ENCODE data around the gene PPARD. TPM values are rescaled to one million over a fixed set of nuclear protein-coding genes. Genes with fewer than 3 reads are reported as not detected.

Gene PPARD
- total and polyA plus RNA-seq, 4 experiments from 2014 or later, result 2.6 to 38.7 (median 24.0) TPM

DNA sequence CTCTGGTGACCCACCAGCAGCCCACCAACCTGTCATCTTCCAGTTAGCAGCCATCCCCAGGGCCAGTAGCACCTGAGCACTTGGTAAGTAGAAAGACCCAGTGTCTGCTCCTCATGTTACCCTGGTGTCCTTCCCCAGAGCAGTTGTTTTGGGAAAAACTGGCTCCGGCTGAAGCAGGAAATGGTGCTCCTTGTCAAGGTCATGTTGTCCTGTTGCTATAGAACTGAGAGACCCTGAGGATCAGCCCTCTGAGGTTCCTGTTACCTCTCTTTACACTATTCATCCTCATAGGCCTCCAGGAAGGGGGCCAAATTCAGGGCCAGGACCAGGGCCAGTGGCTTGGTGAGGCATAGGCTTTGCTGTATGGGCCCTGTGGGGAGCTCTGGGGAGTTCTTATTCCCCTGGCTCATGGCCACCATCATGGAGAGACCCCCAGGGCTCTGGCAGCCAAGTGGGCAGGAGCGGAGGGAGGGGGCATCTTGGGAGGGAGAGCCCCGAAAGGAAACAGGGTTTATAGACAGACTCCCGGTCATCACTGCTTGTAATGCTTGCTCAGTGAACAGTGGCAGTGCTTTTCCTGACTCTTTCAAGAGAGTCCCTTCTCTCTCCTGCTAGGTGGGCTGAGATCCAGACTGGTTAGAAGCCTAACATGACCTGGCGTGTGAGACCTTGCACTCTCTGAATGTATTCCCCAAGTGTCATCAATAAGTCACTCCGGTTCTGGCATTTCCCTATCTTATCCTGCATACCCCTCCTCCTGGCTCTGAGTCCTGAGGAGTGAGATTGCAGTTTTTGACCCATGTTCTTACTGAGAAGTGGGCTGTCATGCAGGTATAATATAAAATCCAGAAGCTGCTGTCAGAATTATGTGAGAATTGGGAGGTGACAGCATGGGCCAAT, 50.7 kb downstream of the PPARD start:
- Histone ChIP-seq H3K4me3 (ENCODE audit: low read length in 2 of 2) (no peak overlapping the region), H3K4me1 (ENCODE audit: insufficient read depth, low read length) (peaks cover 42% of the 10 kb centered on the region), H3K36me3 (ENCODE audit: insufficient read depth, low read length) (no peaks in the 10 kb centered on the region), H3K27ac (ENCODE audit: low read depth, low read length) (peak overlapping the region; percentile 4), H3K27me3 (ENCODE audit: insufficient read depth, low read length) (no peaks in the 10 kb centered on the region), H3K9me3 (ENCODE audit: control insufficient read depth in 1 of 2, low read length in 2 of 2) (no peaks in the 10 kb centered on the region)
- DNase-seq, result no peak
- H3K36me3 Mint-ChIP-seq, result peaks cover 5 to 11% of the 10 kb centered on the region in 2 donors
- peaks cover 28 to 64% (median 47%) of the 10 kb centered on the region in 4 donors for H3K4me1 Mint-ChIP-seq
- H3K4me3 Mint-ChIP-seq, result peak overlapping the region in 7 of 8 donors; percentile 60 to 72 (median 68)
- peak overlapping the region; percentile 74 to 96 (median 92) for H3K27ac Mint-ChIP-seq
- intact Hi-C loops (cut with micrococcal nuclease), result no loop called here
- POLR2A ChIA-PET (ENCODE audit: partially characterized antibody), result interaction anchor here (0.9 to 2.1 kb wide), 13 partner anchors 15 to 95 kb away, joined by 3 to 9 read pairs (median 3); partner anchors contain the start of genes DEF6 and RPL10A
- H3K9me3 Mint-ChIP-seq, result peaks cover 0 to 2% (median 0%) of the 10 kb centered on the region in 8 donors
- CTCF ChIA-PET (ENCODE audit: partially characterized antibody), result interaction anchor here (1.0 to 1.7 kb wide), 10 partner anchors 11 to 100 kb away, joined by 3 to 15 read pairs (median 3); partner anchors contain the start of gene PPARD
- H3K27me3 Mint-ChIP-seq, result no peaks in the 10 kb centered on the region

DNA sequence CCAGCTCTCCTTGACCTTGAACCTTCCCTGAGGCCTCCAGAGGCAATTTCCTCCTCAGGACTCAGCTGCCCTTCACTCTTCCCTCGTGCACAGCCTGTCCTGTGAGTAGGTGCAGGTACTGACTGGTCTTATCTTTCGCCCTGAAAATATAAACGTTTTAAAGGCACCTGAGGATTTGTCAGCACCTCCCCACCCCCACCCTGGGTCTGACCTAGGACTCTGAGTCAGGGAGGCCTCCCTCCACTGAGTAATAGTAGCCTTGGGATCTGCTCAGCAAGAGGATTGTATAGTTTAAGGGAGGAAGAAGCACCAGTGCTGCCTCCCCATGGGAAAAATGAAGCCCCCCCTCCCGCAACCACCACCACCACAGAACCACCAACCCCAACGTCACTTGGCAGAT, 54.6 kb downstream of the PPARD start:
- CTCF ChIA-PET (ENCODE audit: partially characterized antibody), result no interaction called here
- Mint-ChIP-seq H3K27me3 (no peaks in the 10 kb centered on the region), H3K4me1 (peaks cover 27 to 62% (median 34%) of the 10 kb centered on the region in 4 donors), H3K36me3 (peaks cover 9 to 11% of the 10 kb centered on the region in 2 donors), H3K27ac (peak overlapping the region in 1 of 7 donors; percentile 12), H3K9me3 (peaks cover 0 to 2% (median 0%) of the 10 kb centered on the region in 8 donors), H3K4me3 (no peak overlapping the region)
- H3K27me3 ChIP-seq (ENCODE audit: insufficient read depth, low read length), result no peaks in the 10 kb centered on the region
- intact Hi-C loops (cut with micrococcal nuclease), result no loop called here
- H3K4me3 ChIP-seq (ENCODE audit: low read length in 2 of 2), result no peak overlapping the region
- no peaks in the 10 kb centered on the region for H3K36me3 ChIP-seq (ENCODE audit: insufficient read depth, low read length)
- no peak overlapping the region for H3K27ac ChIP-seq (ENCODE audit: low read depth, low read length)
- POLR2A ChIA-PET (ENCODE audit: partially characterized antibody), result no interaction called here
- no peak for DNase-seq
- peaks cover 29% of the 10 kb centered on the region for H3K4me1 ChIP-seq (ENCODE audit: insufficient read depth, low read length)
- no peaks in the 10 kb centered on the region for H3K9me3 ChIP-seq (ENCODE audit: control insufficient read depth in 1 of 2, low read length in 2 of 2)

DNA sequence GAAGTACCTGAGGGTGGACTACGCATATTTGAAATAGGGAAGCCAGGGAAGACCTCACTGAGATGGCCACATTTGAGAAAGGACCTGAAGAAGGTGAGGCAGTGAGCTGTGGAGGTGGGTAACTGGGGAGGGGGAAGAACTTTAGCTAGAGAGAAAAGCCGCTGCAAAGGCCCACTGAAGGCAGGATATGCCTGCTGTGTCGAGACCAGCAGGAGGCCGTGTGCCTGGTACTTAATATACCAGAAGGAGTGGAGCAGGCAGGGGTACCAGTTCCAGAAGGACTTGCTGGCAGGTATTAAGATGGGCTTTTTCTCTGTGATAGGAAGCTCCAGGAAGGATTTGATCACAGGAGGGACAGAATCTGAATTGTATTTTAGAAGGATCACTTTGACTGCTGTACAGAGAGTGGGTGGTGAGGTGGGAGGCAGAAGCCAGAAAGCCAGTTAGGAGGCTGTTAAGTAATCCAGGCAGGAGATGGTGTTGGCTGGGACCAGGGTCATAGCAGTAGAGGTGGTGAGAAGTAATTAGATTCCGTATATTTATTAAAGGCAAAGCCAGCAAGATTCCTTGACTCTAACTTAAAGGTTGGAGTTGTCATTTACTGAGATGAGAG, 55.6 kb downstream of the PPARD start:
- H3K9me3 ChIP-seq (ENCODE audit: control insufficient read depth in 1 of 2, low read length in 2 of 2), result no peaks in the 10 kb centered on the region
- H3K27ac Mint-ChIP-seq, result peak overlapping the region in 6 of 7 donors; percentile 4 to 87 (median 58)
- ChIA-PET POLR2A (ENCODE audit: partially characterized antibody) (no interaction called here), CTCF (ENCODE audit: partially characterized antibody) (interaction anchor here (1.0 kb wide), 1 partner anchor 22 kb away, joined by 5 read pairs; no protein-coding TSS in a partner anchor)
- intact Hi-C loops (cut with micrococcal nuclease), result no loop called here
- no peak overlapping the region for H3K27ac ChIP-seq (ENCODE audit: low read depth, low read length)
- peaks cover 20% of the 10 kb centered on the region for H3K4me1 ChIP-seq (ENCODE audit: insufficient read depth, low read length)
- no peaks in the 10 kb centered on the region for H3K27me3 ChIP-seq (ENCODE audit: insufficient read depth, low read length)
- peak overlapping the region in 1 of 8 donors; percentile 48 for H3K4me3 Mint-ChIP-seq
- no peak overlapping the region for H3K4me3 ChIP-seq (ENCODE audit: low read length in 2 of 2)
- peaks cover 9 to 11% of the 10 kb centered on the region in 2 donors for H3K36me3 Mint-ChIP-seq
- H3K36me3 ChIP-seq (ENCODE audit: insufficient read depth, low read length), result no peaks in the 10 kb centered on the region
- peaks cover 0 to 2% (median 0%) of the 10 kb centered on the region in 8 donors for H3K9me3 Mint-ChIP-seq
- DNase-seq, result no peak
- H3K4me1 Mint-ChIP-seq, result peaks cover 25 to 60% (median 32%) of the 10 kb centered on the region in 4 donors
- no peaks in the 10 kb centered on the region for H3K27me3 Mint-ChIP-seq

DNA sequence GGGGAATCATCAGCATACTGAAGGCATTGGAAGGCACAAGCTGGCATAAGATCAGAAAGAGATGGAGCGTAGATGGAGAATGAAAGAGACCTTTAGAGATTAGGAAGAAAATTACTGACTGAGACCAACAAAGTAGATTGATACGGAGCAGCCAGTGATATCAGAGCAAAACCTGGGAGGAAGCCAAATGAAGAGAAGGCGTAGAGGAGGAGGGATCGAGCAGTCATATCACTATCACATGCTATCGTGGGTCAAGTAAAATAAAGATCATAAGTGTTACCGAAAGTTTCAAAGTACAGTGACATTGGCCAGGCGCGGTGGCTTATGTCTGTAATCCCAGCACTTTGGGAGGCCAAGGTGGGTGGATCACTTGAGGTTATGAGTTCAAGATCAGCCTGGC, 56.2 kb downstream of the PPARD start:
- Histone ChIP-seq H3K27me3 (ENCODE audit: insufficient read depth, low read length) (no peaks in the 10 kb centered on the region), H3K27ac (ENCODE audit: low read depth, low read length) (no peak overlapping the region), H3K9me3 (ENCODE audit: control insufficient read depth in 1 of 2, low read length in 2 of 2) (no peaks in the 10 kb centered on the region), H3K4me3 (ENCODE audit: low read length in 2 of 2) (no peak overlapping the region), H3K36me3 (ENCODE audit: insufficient read depth, low read length) (no peaks in the 10 kb centered on the region), H3K4me1 (ENCODE audit: insufficient read depth, low read length) (peaks cover 14% of the 10 kb centered on the region)
- ChIA-PET POLR2A (ENCODE audit: partially characterized antibody) (no interaction called here), CTCF (ENCODE audit: partially characterized antibody) (interaction anchor here (2.0 kb wide), 1 partner anchor 57 kb away, joined by 5 read pairs; the partner anchor contains the start of gene PPARD)
- H3K4me3 Mint-ChIP-seq, result no peak overlapping the region
- H3K9me3 Mint-ChIP-seq, result no peaks in the 10 kb centered on the region
- H3K36me3 Mint-ChIP-seq, result peaks cover 11% of the 10 kb centered on the region in 2 donors
- intact Hi-C loops (cut with micrococcal nuclease), result no loop called here
- H3K27ac Mint-ChIP-seq, result peak overlapping the region in 4 of 7 donors; percentile 4 to 73 (median 37)
- no peak for DNase-seq
- no peaks in the 10 kb centered on the region for H3K27me3 Mint-ChIP-seq
- H3K4me1 Mint-ChIP-seq, result peaks cover 22 to 57% (median 29%) of the 10 kb centered on the region in 4 donors

DNA sequence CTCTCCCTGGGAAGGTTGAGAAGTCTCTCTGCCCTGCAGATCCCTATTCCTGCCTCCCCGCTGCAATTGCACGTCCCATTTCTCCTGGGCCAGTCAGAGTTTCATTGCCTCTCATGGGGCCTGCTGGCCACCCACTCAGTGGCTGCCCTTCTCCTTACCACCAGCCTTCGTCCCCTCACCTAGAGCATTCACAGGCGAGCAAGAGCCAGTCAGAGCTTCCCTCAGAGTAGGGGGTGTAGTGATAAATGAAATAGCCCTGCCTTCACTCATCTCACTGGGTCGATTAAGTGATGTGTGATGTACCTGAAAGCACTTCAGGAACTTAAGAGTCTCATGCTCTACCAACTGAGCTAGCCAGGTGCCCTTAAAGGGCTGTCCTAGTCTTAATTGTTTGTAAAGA, 57.8 kb downstream of the PPARD start:
- POLR2A ChIA-PET (ENCODE audit: partially characterized antibody), result no interaction called here
- peaks cover 11 to 12% of the 10 kb centered on the region in 2 donors for H3K36me3 Mint-ChIP-seq
- no peak overlapping the region for H3K4me3 Mint-ChIP-seq
- DNase-seq, result no peak
- peak overlapping the region in 2 of 7 donors; percentile 13 to 67 for H3K27ac Mint-ChIP-seq
- H3K9me3 ChIP-seq (ENCODE audit: control insufficient read depth in 1 of 2, low read length in 2 of 2), result no peaks in the 10 kb centered on the region
- no peaks in the 10 kb centered on the region for H3K36me3 ChIP-seq (ENCODE audit: insufficient read depth, low read length)
- H3K27me3 Mint-ChIP-seq, result no peaks in the 10 kb centered on the region
- CTCF ChIA-PET (ENCODE audit: partially characterized antibody), result interaction anchor here (1.2 to 2.0 kb wide), 3 partner anchors 49 to 72 kb away, joined by 3 to 5 read pairs (median 3); partner anchors contain the start of gene PPARD
- no peaks in the 10 kb centered on the region for H3K9me3 Mint-ChIP-seq
- no peak overlapping the region for H3K27ac ChIP-seq (ENCODE audit: low read depth, low read length)
- no peaks in the 10 kb centered on the region for H3K27me3 ChIP-seq (ENCODE audit: insufficient read depth, low read length)
- intact Hi-C loops (cut with micrococcal nuclease), result no loop called here
- no peaks in the 10 kb centered on the region for H3K4me1 ChIP-seq (ENCODE audit: insufficient read depth, low read length)
- peaks cover 15 to 47% (median 20%) of the 10 kb centered on the region in 4 donors for H3K4me1 Mint-ChIP-seq
- no peak overlapping the region for H3K4me3 ChIP-seq (ENCODE audit: low read length in 2 of 2)

DNA sequence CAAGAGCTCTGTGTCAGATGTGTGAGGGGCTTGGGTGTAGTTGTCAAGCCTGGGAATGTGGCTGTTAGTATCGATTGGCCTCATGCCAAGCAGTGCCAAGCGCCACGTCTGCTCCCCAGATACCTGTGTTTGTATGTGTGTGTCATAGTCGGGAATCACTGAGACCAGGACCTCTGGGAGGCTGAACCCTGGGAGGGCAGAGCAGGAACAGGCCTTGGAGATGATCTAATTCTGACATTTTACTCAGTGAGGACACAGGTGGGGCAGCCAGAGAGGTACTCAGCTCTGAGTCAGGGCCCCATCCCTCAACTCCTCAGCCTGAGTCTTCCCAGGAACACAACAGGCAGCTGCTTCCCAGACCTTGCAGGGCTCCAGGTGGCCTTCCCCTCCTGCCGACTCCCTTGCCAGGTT, 58.5 kb downstream of the PPARD start:
- ChIA-PET CTCF (ENCODE audit: partially characterized antibody) (no interaction called here), POLR2A (ENCODE audit: partially characterized antibody) (no interaction called here)
- no peaks in the 10 kb centered on the region for H3K27me3 Mint-ChIP-seq
- peak overlapping the region in 5 of 7 donors; percentile 22 to 80 (median 67) for H3K27ac Mint-ChIP-seq
- Histone ChIP-seq H3K9me3 (ENCODE audit: control insufficient read depth in 1 of 2, low read length in 2 of 2) (no peaks in the 10 kb centered on the region), H3K4me1 (ENCODE audit: insufficient read depth, low read length) (no peaks in the 10 kb centered on the region), H3K36me3 (ENCODE audit: insufficient read depth, low read length) (no peaks in the 10 kb centered on the region), H3K27ac (ENCODE audit: low read depth, low read length) (no peak overlapping the region), H3K4me3 (ENCODE audit: low read length in 2 of 2) (no peak overlapping the region), H3K27me3 (ENCODE audit: insufficient read depth, low read length) (no peaks in the 10 kb centered on the region)
- DNase-seq, result no peak
- H3K9me3 Mint-ChIP-seq, result no peaks in the 10 kb centered on the region
- H3K4me3 Mint-ChIP-seq, result no peak overlapping the region
- peaks cover 11 to 12% of the 10 kb centered on the region in 2 donors for H3K36me3 Mint-ChIP-seq
- peaks cover 14 to 42% (median 18%) of the 10 kb centered on the region in 4 donors for H3K4me1 Mint-ChIP-seq
- intact Hi-C loops (cut with micrococcal nuclease), result no loop called here

DNA sequence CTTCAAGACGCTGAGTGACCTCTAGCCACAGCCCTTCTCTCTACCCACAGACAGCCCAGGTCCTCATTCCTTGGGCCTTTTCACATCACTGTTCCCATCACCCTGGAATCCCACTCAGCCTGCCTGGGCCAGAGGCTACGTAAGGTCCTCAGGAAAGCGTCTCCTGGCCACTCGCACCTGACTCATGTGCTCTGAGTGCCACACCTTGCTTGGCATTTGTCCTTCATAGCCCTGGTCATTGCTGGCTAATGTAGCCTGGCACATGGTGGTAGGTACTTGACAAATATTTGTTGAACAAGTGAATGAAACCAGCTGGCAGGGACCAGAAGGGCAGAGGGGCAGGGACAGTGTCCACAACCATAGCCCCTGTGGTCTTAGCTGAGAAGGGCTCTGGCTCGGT, 59.2 kb downstream of the PPARD start:
- peaks cover 14 to 42% (median 19%) of the 10 kb centered on the region in 4 donors for H3K4me1 Mint-ChIP-seq
- peak overlapping the region in 5 of 7 donors; percentile 32 to 86 (median 67) for H3K27ac Mint-ChIP-seq
- no peak overlapping the region for H3K4me3 Mint-ChIP-seq
- POLR2A ChIA-PET (ENCODE audit: partially characterized antibody), result interaction anchor here (0.9 kb wide), 1 partner anchor 58 kb away, joined by 3 read pairs; no protein-coding TSS in a partner anchor
- no peak overlapping the region for H3K4me3 ChIP-seq (ENCODE audit: low read length in 2 of 2)
- no peaks in the 10 kb centered on the region for H3K36me3 ChIP-seq (ENCODE audit: insufficient read depth, low read length)
- no peaks in the 10 kb centered on the region for H3K9me3 ChIP-seq (ENCODE audit: control insufficient read depth in 1 of 2, low read length in 2 of 2)
- no peak overlapping the region for H3K27ac ChIP-seq (ENCODE audit: low read depth, low read length)
- no peaks in the 10 kb centered on the region for H3K27me3 Mint-ChIP-seq
- DNase-seq, result no peak
- peaks cover 11 to 12% of the 10 kb centered on the region in 2 donors for H3K36me3 Mint-ChIP-seq
- intact Hi-C loops (cut with micrococcal nuclease), result no loop called here
- no peaks in the 10 kb centered on the region for H3K27me3 ChIP-seq (ENCODE audit: insufficient read depth, low read length)
- CTCF ChIA-PET (ENCODE audit: partially characterized antibody), result no interaction called here
- no peaks in the 10 kb centered on the region for H3K4me1 ChIP-seq (ENCODE audit: insufficient read depth, low read length)
- H3K9me3 Mint-ChIP-seq, result no peaks in the 10 kb centered on the region
